Fibroblast of peridontal ligament (primary cell): ENCODE results near the gene CYB561D2.

ENCODE experiments used
- DNase-seq: peaks from one replicate; pipeline ENCODE4 v3.0.0-alpha.2; 2010; ENCODE audit errors: extremely low read depth

Gene CYB561D2

DNA sequence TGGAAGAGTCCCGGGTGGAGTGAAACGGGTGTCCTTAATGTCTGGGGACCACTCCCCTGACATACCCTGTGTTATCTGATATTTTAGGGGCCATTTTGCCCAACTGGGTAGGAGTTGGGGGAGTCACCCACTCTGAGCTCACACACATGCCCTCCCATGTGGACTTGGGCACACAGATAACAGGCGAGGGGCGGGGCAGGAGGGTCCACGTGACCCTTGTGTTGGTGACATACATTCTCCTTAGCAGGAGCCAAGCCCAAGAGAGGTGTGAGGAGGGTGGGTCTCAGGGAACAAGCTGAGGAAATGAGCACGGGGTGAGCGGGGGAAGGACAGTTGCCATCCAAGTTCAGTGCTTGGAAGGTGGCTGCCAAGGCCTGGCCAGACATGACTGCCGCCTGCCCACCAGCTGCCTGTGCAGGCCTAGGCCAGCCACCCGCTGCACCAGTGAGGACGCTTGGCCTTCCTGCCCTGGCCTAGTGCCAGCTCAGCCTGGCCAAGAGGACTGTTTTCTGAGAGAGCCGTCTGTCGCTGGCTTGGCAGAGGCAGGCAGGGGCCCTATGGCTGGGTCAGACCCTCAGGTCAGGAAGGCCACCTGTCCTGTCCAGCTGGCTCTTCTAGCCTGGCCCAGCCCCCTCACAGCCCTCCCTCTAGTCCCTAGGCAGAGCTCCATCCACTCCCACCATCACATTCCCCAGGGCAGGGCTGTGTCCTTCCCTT lies 40.0 kb downstream of the CYB561D2 start:
- DNase-seq = no peak

DNA sequence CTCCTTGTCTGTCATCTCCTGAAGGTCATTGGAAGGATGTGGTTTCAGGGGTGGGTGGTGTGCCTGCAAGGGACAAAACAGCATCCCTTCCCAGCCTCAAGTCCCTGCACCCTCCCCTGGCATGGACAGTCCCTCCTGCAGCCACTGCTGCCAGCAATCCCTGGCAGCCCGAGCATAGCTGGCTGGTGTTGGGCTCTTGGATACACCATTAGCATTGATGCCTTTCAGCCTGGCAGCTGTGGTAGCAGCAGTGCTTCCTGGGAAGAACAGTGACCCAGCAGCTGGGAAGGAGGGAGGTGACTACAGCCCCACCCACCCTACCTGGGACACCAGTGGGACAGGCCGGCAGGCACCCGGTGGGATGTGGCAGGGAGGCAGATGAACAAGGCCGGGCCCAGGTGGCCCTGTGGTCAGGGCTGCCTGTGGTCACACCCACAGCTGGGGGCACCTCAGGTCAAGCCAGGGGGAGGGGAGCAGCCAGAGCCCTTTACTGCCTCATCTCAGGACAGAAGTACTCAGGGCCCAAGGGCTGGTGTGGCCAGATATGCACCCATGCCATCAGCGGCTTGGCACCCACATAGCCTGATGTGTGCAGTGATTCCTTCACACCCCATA lies 41.5 kb downstream of the CYB561D2 start:
- DNase-seq = no peak

DNA sequence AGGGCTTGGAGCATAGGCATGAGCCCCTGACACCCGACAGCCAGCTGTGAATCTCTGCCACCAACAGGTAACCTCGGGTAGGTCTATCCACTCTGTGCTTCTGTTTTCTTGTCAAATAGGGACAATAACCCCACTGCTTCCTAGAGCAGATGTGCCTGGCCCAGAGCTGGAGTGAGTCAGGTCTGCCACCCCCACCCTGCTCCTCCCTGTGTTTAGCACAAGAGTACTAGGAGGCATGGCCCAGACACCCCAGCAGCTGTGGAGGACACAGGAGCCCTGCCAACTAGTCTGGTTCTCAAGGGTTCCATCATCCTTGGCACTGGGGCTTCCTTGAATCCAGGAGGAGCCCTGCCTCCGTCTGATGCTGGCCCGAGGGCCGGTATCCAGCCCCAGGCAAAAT lies 42.4 kb downstream of the CYB561D2 start:
- no peak for DNase-seq

DNA sequence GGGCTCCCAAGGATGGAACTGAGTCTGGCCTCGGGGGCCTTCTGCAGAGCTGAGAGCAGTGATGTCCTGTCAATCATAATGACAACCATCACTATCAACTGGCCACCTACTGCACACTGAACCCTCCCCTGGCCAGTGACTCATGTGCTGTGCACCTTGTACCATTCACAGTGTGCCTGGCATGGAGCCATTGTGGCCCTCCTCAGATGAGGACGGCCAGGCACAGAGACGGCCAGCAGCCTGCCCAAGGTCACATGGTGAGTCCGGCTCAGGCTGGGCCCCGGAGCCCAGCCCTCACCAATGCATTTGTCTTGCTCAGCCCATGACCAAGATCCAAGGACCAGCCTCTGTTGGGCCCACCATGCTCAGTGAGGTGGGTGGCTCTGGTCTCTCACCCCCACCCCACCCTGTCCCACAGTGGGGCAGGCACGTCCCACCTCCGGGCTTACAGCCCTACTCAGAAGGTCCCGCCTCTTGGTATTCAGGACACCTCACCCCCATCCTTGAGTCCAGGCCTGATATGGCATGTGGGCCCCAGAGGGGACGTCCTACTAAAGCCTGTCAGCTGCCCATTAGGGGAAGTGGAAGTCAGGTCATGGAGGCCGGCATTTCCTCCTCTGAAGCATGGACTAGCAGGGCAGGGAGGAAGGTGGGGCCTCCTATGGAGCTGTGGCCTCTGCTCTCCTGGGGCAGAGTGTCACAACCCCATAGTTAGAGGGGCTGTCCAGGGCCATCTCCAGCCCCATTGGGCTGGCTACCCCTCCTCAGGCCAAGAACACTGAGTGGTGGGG lies 44.6 kb downstream of the CYB561D2 start:
- no peak for DNase-seq

DNA sequence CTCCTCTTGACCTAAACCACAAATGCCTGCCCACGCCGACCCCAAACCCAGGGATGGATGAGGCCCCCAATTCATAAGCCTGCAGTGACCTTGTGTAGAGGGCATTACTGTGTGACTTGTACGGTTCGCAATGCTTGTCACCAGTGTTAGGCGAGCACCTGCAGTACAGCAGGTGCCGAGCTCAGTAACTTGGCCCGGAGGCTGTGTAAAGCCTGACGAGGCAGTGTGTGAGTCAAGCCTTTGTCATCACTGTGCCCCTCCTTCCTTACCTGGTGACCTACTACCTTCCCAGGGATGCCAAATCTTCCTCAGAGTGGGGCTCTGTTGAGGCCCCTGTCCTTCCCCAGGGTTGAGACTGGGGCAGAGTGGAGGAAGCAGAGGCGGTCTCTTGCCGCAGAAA lies 45.8 kb downstream of the CYB561D2 start:
- no peak for DNase-seq

DNA sequence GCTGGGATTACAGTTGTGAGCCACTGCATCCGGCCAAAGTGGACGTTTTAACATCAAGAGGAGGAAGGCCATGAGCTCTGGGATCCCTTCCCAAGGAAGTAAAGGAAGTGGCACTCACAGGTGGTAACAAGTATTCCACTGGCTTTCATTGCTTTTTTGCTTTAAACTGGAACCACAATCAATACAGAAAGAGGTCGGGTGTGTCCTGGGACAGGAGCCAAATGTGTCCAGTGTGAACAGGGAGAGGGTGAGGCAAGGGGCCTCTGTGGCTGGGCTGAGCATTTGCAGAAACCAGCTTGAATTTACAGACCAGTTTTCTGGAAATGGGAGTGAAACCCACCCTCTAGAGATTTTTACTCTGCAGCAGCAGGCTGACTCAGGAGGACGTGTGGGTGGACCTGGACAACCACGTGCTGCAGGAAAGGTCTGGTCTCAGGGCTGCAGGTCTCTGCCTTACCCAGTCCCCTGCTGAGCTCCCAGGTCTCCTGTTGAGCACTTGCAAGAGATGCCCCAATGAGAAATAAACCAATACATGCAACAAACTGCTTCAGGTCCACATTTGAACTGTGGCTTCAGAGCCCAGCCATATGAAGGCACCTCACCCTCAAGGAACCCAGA lies 51.4 kb downstream of the CYB561D2 start:
- DNase-seq = no peak
